Measurements from ENCODE around the gene CEMIP. TPM values are rescaled to one million over a fixed set of nuclear protein-coding genes. Genes with fewer than 3 reads are reported as not detected.

CEMIP gene
- total and polyA plus RNA-seq, 7 experiments from 2014 or later = 0.02 TPM; not detected in 6

GRCh38 chr15:80885016-80885579 is 105.9 kb downstream of the CEMIP start:
- Histone ChIP-seq H3K27ac (ENCODE audit: low read depth, low read length) (no peak overlapping the region), H3K4me3 (ENCODE audit: low read length) (no peak overlapping the region), H3K36me3 (ENCODE audit: control insufficient read depth in 2 of 3, insufficient read depth in 3 of 3, low read length in 3 of 3) (no peaks in the 10 kb centered on the region), H3K4me1 (ENCODE audit: control insufficient read depth in 2 of 2, insufficient read depth in 2 of 2, low read length in 2 of 2) (no peaks in the 10 kb centered on the region), H3K27me3 (ENCODE audit: control insufficient read depth in 2 of 2, insufficient read depth in 2 of 2, low read length in 2 of 2) (no peaks in the 10 kb centered on the region), H3K9me3 (ENCODE audit: control insufficient read depth in 2 of 3, low read length in 3 of 3) (no peaks in the 10 kb centered on the region)
- Mint-ChIP-seq H3K27me3 (peaks cover 0 to 8% (median 0%) of the 10 kb centered on the region in 5 donors), H3K27ac (no peak overlapping the region), H3K4me3 (no peak overlapping the region), H3K36me3 (peaks cover 0 to 4% (median 0%) of the 10 kb centered on the region in 5 donors), H3K9me3 (no peaks in the 10 kb centered on the region), H3K4me1 (peaks cover 1 to 18% (median 13%) of the 10 kb centered on the region in 7 donors)
- DNase-seq (no peak), ATAC-seq (no peak)
- CTCF ChIA-PET = no interaction called here
- POLR2A ChIA-PET = interaction anchor here (0.6 kb wide), 1 partner anchor 967 kb away, joined by 5 read pairs; no protein-coding TSS in a partner anchor
- intact Hi-C loops (cut with micrococcal nuclease) = no loop called here

GRCh38 chr15:80887148-80887547 is 108.0 kb downstream of the CEMIP start:
- Histone ChIP-seq H3K4me3 (ENCODE audit: low read length) (no peak overlapping the region), H3K36me3 (ENCODE audit: control insufficient read depth in 2 of 3, insufficient read depth in 3 of 3, low read length in 3 of 3) (no peaks in the 10 kb centered on the region), H3K27me3 (ENCODE audit: control insufficient read depth in 2 of 2, insufficient read depth in 2 of 2, low read length in 2 of 2) (no peaks in the 10 kb centered on the region), H3K4me1 (ENCODE audit: control insufficient read depth in 2 of 2, insufficient read depth in 2 of 2, low read length in 2 of 2) (no peaks in the 10 kb centered on the region), H3K9me3 (ENCODE audit: control insufficient read depth in 2 of 3, low read length in 3 of 3) (no peaks in the 10 kb centered on the region), H3K27ac (ENCODE audit: low read depth, low read length) (no peak overlapping the region)
- DNase-seq = no peak
- intact Hi-C loops (cut with micrococcal nuclease) = no loop called here
- Mint-ChIP-seq H3K27ac (no peak overlapping the region), H3K4me3 (no peak overlapping the region), H3K27me3 (peaks cover 0 to 8% (median 0%) of the 10 kb centered on the region in 5 donors), H3K36me3 (peaks cover 0 to 11% (median 0%) of the 10 kb centered on the region in 5 donors), H3K4me1 (peaks cover 1 to 16% (median 12%) of the 10 kb centered on the region in 7 donors), H3K9me3 (no peaks in the 10 kb centered on the region)
- ChIA-PET POLR2A (no interaction called here), CTCF (no interaction called here)
- no peak for ATAC-seq

- ChIA-PET POLR2A (no interaction called here), CTCF (no interaction called here)
- Mint-ChIP-seq H3K36me3 (peaks cover 0 to 12% (median 2%) of the 10 kb centered on the region in 5 donors), H3K27ac (peak overlapping the region in 1 of 9 donors; percentile 45), H3K4me3 (no peak overlapping the region), H3K4me1 (peaks cover 1 to 16% (median 12%) of the 10 kb centered on the region in 7 donors), H3K27me3 (peaks cover 0 to 3% (median 0%) of the 10 kb centered on the region in 5 donors), H3K9me3 (no peaks in the 10 kb centered on the region)
- intact Hi-C loops (cut with micrococcal nuclease) = no loop called here
- Histone ChIP-seq H3K9me3 (ENCODE audit: control insufficient read depth in 2 of 3, low read length in 3 of 3) (no peaks in the 10 kb centered on the region), H3K4me1 (ENCODE audit: control insufficient read depth in 2 of 2, insufficient read depth in 2 of 2, low read length in 2 of 2) (no peaks in the 10 kb centered on the region), H3K27ac (ENCODE audit: low read depth, low read length) (no peak overlapping the region), H3K4me3 (ENCODE audit: low read length) (no peak overlapping the region), H3K27me3 (ENCODE audit: control insufficient read depth in 2 of 2, insufficient read depth in 2 of 2, low read length in 2 of 2) (no peaks in the 10 kb centered on the region), H3K36me3 (ENCODE audit: control insufficient read depth in 2 of 3, insufficient read depth in 3 of 3, low read length in 3 of 3) (no peaks in the 10 kb centered on the region)
- DNase-seq = no peak
- no peak for ATAC-seq
These were observed 109.7 kb downstream of the CEMIP start for GRCh38 chr15:80888846-80889245.

- H3K4me3 Mint-ChIP-seq = no peak overlapping the region
- DNase-seq (no peak), ATAC-seq (no peak)
- no peak overlapping the region for H3K27ac ChIP-seq (ENCODE audit: low read depth, low read length)
- H3K4me1 ChIP-seq (ENCODE audit: control insufficient read depth in 2 of 2, insufficient read depth in 2 of 2, low read length in 2 of 2) = no peaks in the 10 kb centered on the region
- H3K4me3 ChIP-seq (ENCODE audit: low read length) = no peak overlapping the region
- no peaks in the 10 kb centered on the region for H3K9me3 ChIP-seq (ENCODE audit: control insufficient read depth in 2 of 3, low read length in 3 of 3)
- peaks cover 0 to 4% (median 0%) of the 10 kb centered on the region in 11 donors for H3K9me3 Mint-ChIP-seq
- H3K36me3 Mint-ChIP-seq = peaks cover 0 to 23% (median 13%) of the 10 kb centered on the region in 5 donors
- ChIA-PET CTCF (interaction anchor here (0.7 kb wide), 1 partner anchor 23 kb away, joined by 3 read pairs; no protein-coding TSS in a partner anchor), POLR2A (no interaction called here)
- H3K4me1 Mint-ChIP-seq = peaks cover 1 to 16% (median 12%) of the 10 kb centered on the region in 7 donors
- intact Hi-C loops (cut with micrococcal nuclease) = no loop called here
- no peak overlapping the region for H3K27ac Mint-ChIP-seq
- H3K27me3 Mint-ChIP-seq = peaks cover 0 to 2% (median 0%) of the 10 kb centered on the region in 5 donors
- H3K36me3 ChIP-seq (ENCODE audit: control insufficient read depth in 2 of 3, insufficient read depth in 3 of 3, low read length in 3 of 3) = no peaks in the 10 kb centered on the region
- H3K27me3 ChIP-seq (ENCODE audit: control insufficient read depth in 2 of 2, insufficient read depth in 2 of 2, low read length in 2 of 2) = no peaks in the 10 kb centered on the region
These were observed 111.3 kb downstream of the CEMIP start for GRCh38 chr15:80890341-80891005.

- no peak overlapping the region for H3K27ac Mint-ChIP-seq
- intact Hi-C loops (cut with micrococcal nuclease) = no loop called here
- no peak overlapping the region for H3K4me3 Mint-ChIP-seq
These were observed 111.8 kb downstream of the CEMIP start for GRCh38 chr15:80891006-80891405.

GRCh38 chr15:80892414-80892813 is 113.2 kb downstream of the CEMIP start:
- no peak overlapping the region for H3K27ac ChIP-seq (ENCODE audit: low read depth, low read length)
- H3K4me3 ChIP-seq (ENCODE audit: low read length) = no peak overlapping the region
- no peak for ATAC-seq
- H3K9me3 Mint-ChIP-seq = peaks cover 2 to 16% (median 7%) of the 10 kb centered on the region in 11 donors
- H3K27me3 Mint-ChIP-seq = no peaks in the 10 kb centered on the region
- H3K27ac Mint-ChIP-seq = no peak overlapping the region
- H3K4me1 Mint-ChIP-seq = peaks cover 1 to 16% (median 12%) of the 10 kb centered on the region in 7 donors
- H3K4me3 Mint-ChIP-seq = no peak overlapping the region
- H3K4me1 ChIP-seq (ENCODE audit: control insufficient read depth in 2 of 2, insufficient read depth in 2 of 2, low read length in 2 of 2) = no peaks in the 10 kb centered on the region
- POLR2A ChIA-PET = no interaction called here
- CTCF ChIA-PET = no interaction called here
- DNase-seq = no peak
- intact Hi-C loops (cut with micrococcal nuclease) = no loop called here
- H3K9me3 ChIP-seq (ENCODE audit: control insufficient read depth in 2 of 3, low read length in 3 of 3) = peaks cover 0 to 14% (median 0%) of the 10 kb centered on the region in 3 experiments
- H3K36me3 Mint-ChIP-seq = peaks cover 0 to 38% (median 32%) of the 10 kb centered on the region in 5 donors
- H3K36me3 ChIP-seq (ENCODE audit: control insufficient read depth in 2 of 3, insufficient read depth in 3 of 3, low read length in 3 of 3) = no peaks in the 10 kb centered on the region
- no peaks in the 10 kb centered on the region for H3K27me3 ChIP-seq (ENCODE audit: control insufficient read depth in 2 of 2, insufficient read depth in 2 of 2, low read length in 2 of 2)

More at GRCh38 chr15:80891006-80891405, 111.8 kb downstream of the CEMIP start:
- ATAC-seq (no peak), DNase-seq (no peak)
- Histone ChIP-seq H3K27me3 (ENCODE audit: control insufficient read depth in 2 of 2, insufficient read depth in 2 of 2, low read length in 2 of 2) (no peaks in the 10 kb centered on the region), H3K36me3 (ENCODE audit: control insufficient read depth in 2 of 3, insufficient read depth in 3 of 3, low read length in 3 of 3) (no peaks in the 10 kb centered on the region), H3K9me3 (ENCODE audit: control insufficient read depth in 2 of 3, low read length in 3 of 3) (peaks cover 0 to 4% (median 0%) of the 10 kb centered on the region in 3 experiments), H3K4me1 (ENCODE audit: control insufficient read depth in 2 of 2, insufficient read depth in 2 of 2, low read length in 2 of 2) (no peaks in the 10 kb centered on the region), H3K4me3 (ENCODE audit: low read length) (no peak overlapping the region), H3K27ac (ENCODE audit: low read depth, low read length) (no peak overlapping the region)
- ChIA-PET CTCF (interaction anchor here (0.7 kb wide), 1 partner anchor 23 kb away, joined by 3 read pairs; no protein-coding TSS in a partner anchor), POLR2A (no interaction called here)
- H3K4me1 Mint-ChIP-seq = peaks cover 1 to 16% (median 12%) of the 10 kb centered on the region in 7 donors
- peaks cover 0 to 6% (median under 1%) of the 10 kb centered on the region in 11 donors for H3K9me3 Mint-ChIP-seq
- peaks cover 0 to 28% (median 18%) of the 10 kb centered on the region in 5 donors for H3K36me3 Mint-ChIP-seq
- H3K27me3 Mint-ChIP-seq = peaks cover 0 to 2% (median 0%) of the 10 kb centered on the region in 5 donors

All from naive thymus-derived CD4-positive, alpha-beta T cell (primary cell).